GM12801 (cell line): Measurements from ENCODE around the gene KPNA3.

Experiments used
- TF ChIP-seq, protein P1 (sequence below): IDR thresholded peaks from one replicate; pipeline ENCODE4 v1.5.1; 2011; ENCODE audit warnings: control low read depth; ENCODE audit not compliant: insufficient read length; ENCODE audit errors: extremely low read depth

Gene KPNA3

DNA sequence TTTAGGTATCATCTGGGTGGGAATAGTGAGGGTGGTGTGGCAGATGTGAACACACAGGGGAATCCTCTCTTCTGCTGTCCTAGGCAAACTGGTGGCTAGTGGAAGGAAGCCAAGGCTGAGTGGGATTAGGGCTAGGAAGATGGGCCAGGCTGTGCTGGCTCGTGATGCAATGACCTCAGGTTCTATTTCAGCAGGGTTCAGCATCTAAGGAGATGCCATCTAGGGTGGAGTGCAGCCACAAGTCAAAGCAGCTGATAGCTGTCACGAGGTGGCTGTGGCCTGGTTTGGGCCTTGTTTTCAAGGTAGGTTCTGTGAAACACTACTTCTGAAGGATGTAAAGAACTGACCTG, 142.5 kb downstream of the KPNA3 start:
- TF ChIP-seq, protein P1, sequence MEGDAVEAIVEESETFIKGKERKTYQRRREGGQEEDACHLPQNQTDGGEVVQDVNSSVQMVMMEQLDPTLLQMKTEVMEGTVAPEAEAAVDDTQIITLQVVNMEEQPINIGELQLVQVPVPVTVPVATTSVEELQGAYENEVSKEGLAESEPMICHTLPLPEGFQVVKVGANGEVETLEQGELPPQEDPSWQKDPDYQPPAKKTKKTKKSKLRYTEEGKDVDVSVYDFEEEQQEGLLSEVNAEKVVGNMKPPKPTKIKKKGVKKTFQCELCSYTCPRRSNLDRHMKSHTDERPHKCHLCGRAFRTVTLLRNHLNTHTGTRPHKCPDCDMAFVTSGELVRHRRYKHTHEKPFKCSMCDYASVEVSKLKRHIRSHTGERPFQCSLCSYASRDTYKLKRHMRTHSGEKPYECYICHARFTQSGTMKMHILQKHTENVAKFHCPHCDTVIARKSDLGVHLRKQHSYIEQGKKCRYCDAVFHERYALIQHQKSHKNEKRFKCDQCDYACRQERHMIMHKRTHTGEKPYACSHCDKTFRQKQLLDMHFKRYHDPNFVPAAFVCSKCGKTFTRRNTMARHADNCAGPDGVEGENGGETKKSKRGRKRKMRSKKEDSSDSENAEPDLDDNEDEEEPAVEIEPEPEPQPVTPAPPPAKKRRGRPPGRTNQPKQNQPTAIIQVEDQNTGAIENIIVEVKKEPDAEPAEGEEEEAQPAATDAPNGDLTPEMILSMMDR = no peak
